Adrenal gland (tissue), 12 donors: ENCODE data around the gene PNPO. TPM values are rescaled to one million over a fixed set of nuclear protein-coding genes. Genes with fewer than 3 reads are reported as not detected.

Experiments
- DNase-seq, 7 donors: peaks; one replicate each; pipeline ENCODE4 v3.0.0-alpha.2; 2019 to 2020
- H3K27ac ChIP-seq, 5 donors: fragments of 200-600 bp; sonication (generic) in 4 of 5; 1 replicate in 3 of 5; 2 replicates in 2 of 5; pipeline versions ENCODE4 v1.5.1 to v1.8.0; 2016 to 2020; ENCODE audit warnings: mild to moderate bottlenecking in 1 of 5
- H3K27me3 ChIP-seq: fragments of 200-600 bp; 2 replicates; pipeline ENCODE4 v1.8.0; 2021
- H3K36me3 ChIP-seq, 2 donors: fragments of 200-600 bp; replicated peaks in 1 of 2; 1 replicate in 1 of 2; 2 replicates in 1 of 2; pipeline versions ENCODE4 v1.5.1 to v1.8.0; 2018 to 2022
- H3K4me1 ChIP-seq, 2 donors: fragments of 200-600 bp; replicated peaks in 1 of 2; 1 replicate in 1 of 2; 2 replicates in 1 of 2; pipeline versions ENCODE4 v1.5.1 to v1.8.0; 2018 to 2021
- H3K4me3 ChIP-seq, 4 donors: fragments of 200-600 bp; sonication (generic) in 3 of 4; one replicate each; pipeline ENCODE4 v1.5.1; 2016 to 2018
- H3K9me3 ChIP-seq, 3 donors: fragments of 200-600 bp; sonication (generic) in 1 of 3; replicated peaks in 1 of 3; 1 replicate in 2 of 3; 2 replicates in 1 of 3; pipeline versions ENCODE4 v1.5.1 to v1.8.0; 2016 to 2021
- CTCF ChIP-seq, 6 experiments: fragments of 450-650 bp in 4 of 6; fragments of 200-600 bp in 2 of 6; sonication (generic) in 1 of 6; IDR thresholded peaks; 1 replicate in 5 of 6; 2 replicates in 1 of 6; pipeline versions ENCODE4 v1.5.1 to v1.8.0; 2016 to 2021; ENCODE audit warnings: antibody characterized with exemption in 6 of 6, mild to moderate bottlenecking in 2 of 6, moderate library complexity in 1 of 6
- POLR2A ChIP-seq, 2 donors: fragments of 450-650 bp; IDR thresholded peaks; one replicate each; pipeline ENCODE4 v1.6.1; 2017; ENCODE audit warnings: antibody characterized with exemption in 2 of 2, mild to moderate bottlenecking in 2 of 2, moderate library complexity in 1 of 2
- WGBS, 4 donors: extraction: QIAGEN DNeasy Blood & Tissue Kit in 2 of 4; methylation state at CpG; one replicate each; pipeline versions ENCODE4 v1.1.5 to v1.1.7; 2013 to 2017; 5-methylcytosine and 5-hydroxymethylcytosine counted together
- intact Hi-C, 2 donors: fragments of 100-400 bp; cut with DNase I; formaldehyde crosslinking; loops; one replicate each; pipeline versions ENCODE4 v1.14.1 to v1.15.0; 2022 to 2023
- polyA plus RNA-seq, 3 donors: library from polyadenylated mRNA; stranded (reverse); fragments of 200-250 nt in 2 of 3; fragments of 350-450 nt in 1 of 3; fragmentation: Illumina TruSeq in 1 of 3; extraction: RNeasy Lipid Tissue Mini Kit (QIAGEN cat#74804) in 1 of 3; gene quantifications; one replicate each; pipeline ENCODE4 v1.2.3, GENCODE V29; 2013 to 2014
- total RNA-seq, 9 donors: library from RNA; depleted of rRNA in 4 of 9; stranded (reverse); fragments of >200 nt in 4 of 9; fragments of 120-200 nt in 1 of 9; fragmentation: NEBNext Ultra II Directional in 1 of 9; extraction: Animal tissue kit (Norgen Biotek cat#: 25700) in 1 of 9; gene quantifications; one replicate each; pipeline versions ENCODE4 v1.1.0 to v1.2.4, GENCODE V29; 2013 to 2023
- donor health status: healthy with polysubstance abuse.
- donor health status: Bipolar disorder and iron deficiency.
- donor health status: DM: yes; HTN: yes; CAD: no.
- donor health status: DM: no; HTN: no; CAD: no.
- donor health status: DM: no; HTN: no; CAD: no.
- donor health status: DM: yes; HTN: yes; CAD: no.

Gene PNPO
- total and polyA plus RNA-seq, 12 donors, result 19.7 to 91.5 (median 52.4) TPM

GRCh38 chr17:47994724-47995123, 53.4 kb downstream of the PNPO start:
- Histone ChIP-seq H3K4me3 (no peak overlapping the region), H3K4me1 (no peaks in the 10 kb centered on the region), H3K36me3 (no peaks in the 10 kb centered on the region), H3K9me3 (no peaks in the 10 kb centered on the region), H3K27me3 (no peaks in the 10 kb centered on the region), H3K27ac (no peak overlapping the region)
- TF ChIP-seq POLR2A (IDR thresholded peaks at IDR 0.05), result no peak
- intact Hi-C loops, result no loop called here
- WGBS, 4 donors, result 83 to 90% (median 87%) methylated on average over 3 to 4 of the region's 4 CpGs
- DNase-seq, result no peak

GRCh38 chr17:47995241-47995935, 54.0 kb downstream of the PNPO start:
- H3K4me1 ChIP-seq, result no peaks in the 10 kb centered on the region

GRCh38 chr17:47996201-47996600, 54.8 kb downstream of the PNPO start:
- intact Hi-C loops, result no loop called here
- no peak for DNase-seq
- no peak for TF ChIP-seq CTCF (IDR thresholded peaks at IDR 0.05)
- no peak for TF ChIP-seq POLR2A (IDR thresholded peaks at IDR 0.05)
- H3K9me3 ChIP-seq, result no peaks in the 10 kb centered on the region
- H3K27ac ChIP-seq, result no peak overlapping the region
- H3K4me3 ChIP-seq, result no peak overlapping the region
- no peaks in the 10 kb centered on the region for H3K4me1 ChIP-seq
- H3K27me3 ChIP-seq, result no peaks in the 10 kb centered on the region
- no peaks in the 10 kb centered on the region for H3K36me3 ChIP-seq
- WGBS, 4 donors, result 70 to 81% (median 75%) methylated on average over 6 to 9 of the region's 9 CpGs

More at GRCh38 chr17:47995241-47995935, 54.0 kb downstream of the PNPO start:
- DNase-seq, result no peak
- Histone ChIP-seq H3K36me3 (no peaks in the 10 kb centered on the region), H3K4me3 (no peak overlapping the region), H3K9me3 (no peaks in the 10 kb centered on the region), H3K27ac (no peak overlapping the region), H3K27me3 (no peaks in the 10 kb centered on the region)
- TF ChIP-seq POLR2A (IDR thresholded peaks at IDR 0.05) (no peak), CTCF (IDR thresholded peaks at IDR 0.05) (no peak)
- intact Hi-C loops, result no loop called here
- 71 to 87% (median 78%) methylated on average over 10 to 13 of the region's 13 CpGs for WGBS, 4 donors

GRCh38 chr17:47997586-47997985, 56.2 kb downstream of the PNPO start:
- Histone ChIP-seq H3K9me3 (no peaks in the 10 kb centered on the region), H3K4me1 (peaks cover 2 to 11% of the 10 kb centered on the region in 2 donors), H3K36me3 (no peaks in the 10 kb centered on the region), H3K27me3 (no peaks in the 10 kb centered on the region), H3K4me3 (no peak overlapping the region), H3K27ac (peak overlapping the region in 1 of 5 donors; percentile 8)
- DNase-seq, result no peak
- WGBS, 4 donors, result 66 to 82% (median 72%) methylated on average over 7 of the region's 7 CpGs
- TF ChIP-seq CTCF (IDR thresholded peaks at IDR 0.05) (no peak), POLR2A (IDR thresholded peaks at IDR 0.05) (no peak)
- intact Hi-C loops, result no loop called here

- Histone ChIP-seq H3K4me3 (no peak overlapping the region), H3K36me3 (no peaks in the 10 kb centered on the region), H3K27me3 (no peaks in the 10 kb centered on the region), H3K27ac (peak overlapping the region in 1 of 5 donors; percentile 8), H3K4me1 (peaks cover 2 to 15% of the 10 kb centered on the region in 2 donors), H3K9me3 (no peaks in the 10 kb centered on the region)
- no peak for DNase-seq
- TF ChIP-seq CTCF (IDR thresholded peaks at IDR 0.05) (no peak), POLR2A (IDR thresholded peaks at IDR 0.05) (no peak)
- intact Hi-C loops, result no loop called here
- 85 to 88% (median 86%) methylated on average over 7 of the region's 7 CpGs for WGBS, 4 donors
These were observed 56.7 kb downstream of the PNPO start for GRCh38 chr17:47998044-47998443.
